COLO668 (cell line): ENCODE results near the gene METTL24.
"Not testable (repeated sequence)": the region's sequence is repeated elsewhere in the genome, so short reads cannot be mapped to it uniquely, and the experiment has no call there.

ENCODE experiments used
- DNase-seq: peaks from one replicate; lab custom pipeline; 2025; ENCODE audit not compliant: unreplicated experiment; lab: John Stamatoyannopoulos, UW

Gene METTL24

DNA sequence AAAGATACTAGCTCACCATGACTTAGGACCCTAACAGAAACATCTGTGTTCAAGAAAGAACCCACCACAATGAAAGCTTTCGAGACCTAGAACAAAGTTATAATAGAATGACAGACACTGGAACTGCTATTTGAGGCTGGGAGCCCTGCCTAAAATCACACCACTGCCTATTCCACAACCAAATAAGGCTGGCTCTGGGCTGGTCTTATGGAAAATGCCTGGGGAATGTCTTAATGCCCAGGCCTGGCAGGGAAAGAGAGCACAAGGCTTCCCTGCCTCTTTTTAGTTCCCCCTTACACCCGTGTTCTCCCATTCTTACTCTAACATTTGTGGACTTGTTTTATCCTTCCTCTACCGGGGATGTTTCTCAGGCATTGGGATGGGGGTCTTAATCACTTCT is 5.6 kb upstream of the METTL24 start:
- DNase-seq = no peak

DNA sequence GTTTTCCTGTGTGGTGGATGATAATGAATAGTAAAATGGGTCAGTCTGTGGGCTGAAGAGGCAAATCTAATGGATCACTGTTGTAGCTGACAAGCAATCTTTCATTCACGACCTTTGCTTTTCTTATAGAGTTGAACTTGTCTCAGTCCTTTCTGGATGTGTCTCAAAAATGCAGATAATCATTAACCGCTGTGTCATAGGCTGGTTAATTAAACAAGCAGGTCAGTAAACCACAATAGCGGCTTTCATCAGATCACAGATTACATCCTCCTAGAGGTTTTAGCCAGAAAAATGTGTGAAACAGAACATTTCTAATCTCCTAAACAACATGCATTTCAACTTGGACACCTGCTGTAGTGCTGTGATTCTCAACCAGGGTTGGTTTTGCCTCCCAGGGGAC is 2.5 kb upstream of the METTL24 start:
- no peak for DNase-seq

DNA sequence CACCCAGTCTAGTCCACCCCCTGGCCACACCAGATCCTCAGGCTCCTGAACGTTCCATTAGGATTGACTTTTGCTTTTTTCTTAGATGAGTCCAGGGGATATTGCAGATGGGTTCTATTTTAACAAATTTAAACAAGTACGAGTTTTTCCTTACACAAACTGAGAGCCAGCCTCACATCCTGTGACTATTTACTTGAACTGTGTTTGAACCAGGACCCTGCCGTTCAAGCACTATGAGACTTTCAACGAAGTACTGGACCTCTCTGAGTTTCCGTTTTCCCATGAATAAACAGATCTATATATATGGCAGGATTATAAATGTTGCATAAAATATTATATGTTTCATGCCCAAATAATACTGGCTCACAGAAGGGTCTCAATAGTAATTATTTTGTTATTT is 1.4 kb upstream of the METTL24 start:
- no peak for DNase-seq

DNA sequence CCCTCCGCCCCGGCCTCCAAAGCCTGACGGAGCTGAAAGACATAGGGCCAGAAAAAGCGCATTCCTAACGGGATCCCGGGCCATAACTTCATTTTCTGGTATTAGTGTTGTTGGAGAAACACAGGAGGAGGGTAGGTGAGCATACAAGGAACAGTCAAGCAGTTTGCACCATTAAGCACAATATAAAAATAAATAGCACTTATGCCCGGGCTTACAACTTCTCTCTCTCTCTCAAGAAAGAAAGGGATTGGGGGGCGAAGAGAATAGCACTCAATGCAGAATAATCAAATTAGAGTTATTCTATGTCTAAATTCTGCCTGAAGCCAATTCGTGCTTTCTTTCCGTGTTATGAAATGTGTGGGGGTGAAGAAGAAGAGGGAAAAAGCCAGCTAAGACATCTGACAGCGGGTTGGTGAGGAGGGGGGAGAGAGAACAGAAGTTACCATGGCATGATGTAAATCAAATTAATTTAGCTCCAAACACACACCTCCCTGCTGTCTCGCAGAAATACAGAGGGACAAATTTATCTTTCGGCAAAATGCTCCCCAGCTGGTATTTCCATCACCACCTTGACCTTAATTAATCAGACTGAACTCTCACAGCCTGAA is 508 bp upstream of the METTL24 start:
- DNase-seq = no peak

DNA sequence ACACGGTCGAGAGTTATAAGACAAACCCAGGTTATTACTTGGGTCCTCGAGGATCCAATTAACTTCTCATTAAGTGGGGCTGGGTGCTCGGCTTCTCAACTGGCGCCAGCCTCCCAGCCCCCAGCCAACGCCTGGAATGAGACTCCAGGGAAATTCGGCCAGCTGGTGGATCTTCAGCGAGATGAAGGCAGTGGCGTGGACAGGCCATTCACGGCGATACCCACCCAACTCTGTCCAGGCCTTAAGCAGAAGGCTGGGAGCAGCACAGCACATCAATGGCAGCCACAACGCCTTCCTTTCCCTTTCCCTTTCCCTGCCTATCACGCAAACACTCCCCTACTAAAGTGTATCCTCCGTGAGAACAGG is 868 bp downstream of the METTL24 start:
- DNase-seq = no peak

DNA sequence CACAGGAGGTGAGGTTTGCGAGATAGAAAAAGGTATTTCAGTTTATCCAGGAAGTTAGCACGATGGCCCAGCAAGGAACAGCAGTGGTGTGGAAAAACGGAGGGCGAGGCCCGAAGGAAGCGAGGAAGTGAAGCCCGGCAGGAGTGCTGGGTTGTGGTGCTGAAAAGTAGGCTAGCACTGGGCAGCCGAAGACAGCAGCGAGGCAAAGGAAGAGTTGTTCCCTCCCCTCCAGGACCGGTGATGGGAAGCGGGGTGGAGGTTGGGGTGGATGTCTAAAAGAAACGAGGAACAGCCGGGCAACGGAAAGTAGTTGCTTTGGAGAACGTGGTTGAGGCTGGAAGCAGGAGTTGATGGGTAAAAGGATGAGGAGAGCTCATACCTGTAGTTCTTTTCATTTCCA is 1.4 kb downstream of the METTL24 start:
- no peak for DNase-seq

DNA sequence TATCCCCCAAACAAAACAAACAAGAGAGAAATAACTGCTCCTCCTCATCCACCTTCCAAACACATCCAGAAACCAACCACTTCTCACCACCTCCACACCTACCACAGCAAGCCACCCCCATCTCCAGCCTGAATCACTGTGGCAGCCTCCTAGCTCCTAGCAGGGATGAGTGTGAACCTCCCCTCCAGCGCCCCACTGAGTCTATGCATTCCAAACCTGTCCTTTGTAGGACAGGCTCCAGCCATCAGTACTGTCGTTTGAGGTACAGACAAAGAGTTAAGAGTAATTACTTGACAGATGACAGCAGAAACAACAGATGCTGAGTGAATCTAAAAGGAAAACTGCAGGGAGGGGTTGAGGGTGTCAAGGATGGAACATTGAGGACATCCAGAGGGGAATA is 2.4 kb downstream of the METTL24 start:
- no peak for DNase-seq

DNA sequence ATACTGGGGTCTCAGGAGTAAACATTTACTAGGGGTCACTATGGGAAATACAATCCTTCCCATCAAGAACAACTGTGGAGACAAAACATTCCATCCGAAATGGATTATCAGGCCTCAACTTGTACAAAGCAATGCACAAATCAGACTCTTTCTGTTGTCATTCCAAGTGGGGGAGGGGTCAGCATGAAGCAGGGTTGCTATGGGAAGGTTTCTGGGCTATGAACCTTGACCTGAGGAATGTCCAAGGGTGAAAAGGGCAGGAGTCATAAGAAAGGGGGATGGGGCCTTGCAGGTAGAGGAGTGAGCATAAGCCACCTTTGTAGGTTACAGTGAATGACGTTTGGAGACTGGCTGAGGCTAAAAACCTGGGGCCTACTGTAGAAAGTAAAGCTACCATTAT is 3.1 kb downstream of the METTL24 start:
- DNase-seq = no peak

DNA sequence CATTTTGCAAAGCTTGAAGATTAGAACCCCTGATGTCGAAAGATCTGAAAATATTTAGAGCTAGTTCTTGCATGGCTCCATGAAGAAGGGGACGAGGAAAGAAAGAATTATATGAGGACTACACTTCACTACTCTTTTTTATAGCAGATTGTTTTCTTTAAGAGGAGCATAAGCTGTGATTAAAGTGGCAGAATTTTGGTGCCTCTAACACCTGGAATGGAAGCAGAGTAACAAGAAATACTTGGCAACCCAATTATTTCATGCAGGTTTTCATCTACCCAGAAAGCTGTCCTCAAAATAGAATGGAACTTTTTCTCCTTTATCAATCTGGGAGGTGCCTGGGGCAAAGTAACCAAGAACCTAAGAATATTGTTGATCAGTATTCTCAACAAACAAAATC is 4.0 kb downstream of the METTL24 start:
- DNase-seq = no peak

DNA sequence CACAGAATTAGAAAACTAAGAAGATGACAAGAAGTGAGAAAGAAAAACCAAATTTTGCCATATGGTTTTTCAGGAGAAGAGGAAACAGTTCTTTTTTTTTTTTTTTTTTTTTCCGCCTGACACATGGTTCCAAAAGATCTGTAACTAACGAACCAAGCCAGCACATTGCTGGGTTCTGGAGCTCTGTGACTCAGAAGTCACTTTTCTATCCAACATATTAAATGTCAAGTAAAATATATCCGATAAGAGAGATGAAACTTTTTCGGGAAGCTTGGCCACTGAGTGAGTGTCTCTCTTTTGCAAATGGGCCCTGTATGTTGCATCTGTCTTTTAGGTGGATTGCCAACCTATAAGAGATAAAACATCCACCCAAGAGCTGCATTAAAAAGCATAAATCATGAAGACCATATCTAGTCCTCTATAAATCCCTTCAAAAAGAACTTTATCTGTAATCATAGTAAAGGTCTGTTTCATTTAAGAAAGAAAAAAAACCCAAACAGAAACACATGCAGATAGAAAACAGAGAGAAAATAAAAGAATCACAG is 4.6 kb downstream of the METTL24 start:
- DNase-seq = no peak

DNA sequence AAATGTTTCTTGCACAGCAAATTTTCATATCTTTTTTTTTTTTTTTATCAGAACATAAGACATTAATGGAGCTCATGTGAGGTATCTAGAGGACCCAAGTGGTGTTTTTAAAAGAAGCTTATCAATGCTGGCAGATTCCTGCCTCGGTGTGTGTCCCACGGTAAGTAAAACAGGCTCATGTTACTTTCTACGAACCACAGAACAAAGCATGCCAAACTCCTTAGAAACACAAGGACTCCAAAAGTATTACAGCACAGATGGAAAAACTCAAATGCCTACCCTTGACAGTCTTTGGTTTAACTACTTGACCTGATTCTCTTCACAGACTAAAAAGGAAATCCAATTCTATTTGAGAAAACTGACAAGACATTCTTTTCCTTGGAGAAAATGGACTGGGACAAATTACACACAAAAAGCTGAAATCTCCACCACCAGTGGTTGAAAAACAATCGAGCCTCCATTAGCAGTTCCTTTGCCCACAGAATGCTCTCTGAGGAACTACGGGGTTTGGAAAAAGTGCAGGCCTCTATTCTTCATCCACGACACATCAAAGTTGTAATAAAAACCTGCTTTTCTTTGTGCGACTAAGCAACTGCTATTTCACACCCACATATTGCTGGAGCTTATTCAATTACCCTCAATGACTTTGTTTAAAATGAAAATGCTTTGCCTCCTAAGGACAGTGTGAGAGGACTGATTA is 5.4 kb downstream of the METTL24 start:
- no peak for DNase-seq

DNA sequence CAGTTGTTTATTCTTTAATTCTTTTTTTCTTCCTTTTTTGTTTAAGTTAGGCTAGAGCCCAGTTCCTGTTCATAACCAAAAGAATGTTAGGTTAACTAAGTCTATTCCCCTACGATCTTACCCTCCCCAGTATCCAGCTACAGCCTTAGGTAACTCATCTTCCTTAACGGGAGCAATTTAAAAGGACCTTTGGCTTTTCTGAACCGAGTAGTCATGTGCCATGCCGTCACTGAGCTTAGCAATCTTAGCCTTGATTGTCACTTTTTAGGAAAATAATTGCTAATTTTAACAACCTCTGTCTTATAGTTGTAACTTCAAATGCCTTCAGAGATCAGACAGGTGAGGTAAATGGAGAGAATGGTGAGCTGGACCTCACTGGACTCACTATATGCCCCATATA is 6.2 kb downstream of the METTL24 start:
- no peak for DNase-seq

DNA sequence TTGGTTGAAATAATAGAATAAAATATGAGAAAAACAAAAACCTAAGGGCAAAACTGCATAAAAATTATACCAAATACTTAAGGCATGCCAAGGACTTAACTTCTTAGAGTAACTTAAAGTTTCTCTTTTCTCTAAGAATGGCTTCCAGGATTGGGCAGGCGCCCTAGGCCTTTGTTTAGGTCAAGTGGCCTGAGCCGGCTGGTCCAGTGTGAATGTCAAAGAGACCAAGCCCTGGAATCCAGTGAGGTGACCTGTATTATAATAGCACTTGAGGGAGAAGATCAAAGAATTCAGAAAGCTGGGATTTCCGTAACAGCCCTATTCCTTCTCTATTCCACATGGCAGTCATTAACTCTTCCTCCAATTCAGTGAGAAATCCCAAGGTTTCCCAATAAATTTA is 6.6 kb downstream of the METTL24 start:
- DNase-seq = no peak

DNA sequence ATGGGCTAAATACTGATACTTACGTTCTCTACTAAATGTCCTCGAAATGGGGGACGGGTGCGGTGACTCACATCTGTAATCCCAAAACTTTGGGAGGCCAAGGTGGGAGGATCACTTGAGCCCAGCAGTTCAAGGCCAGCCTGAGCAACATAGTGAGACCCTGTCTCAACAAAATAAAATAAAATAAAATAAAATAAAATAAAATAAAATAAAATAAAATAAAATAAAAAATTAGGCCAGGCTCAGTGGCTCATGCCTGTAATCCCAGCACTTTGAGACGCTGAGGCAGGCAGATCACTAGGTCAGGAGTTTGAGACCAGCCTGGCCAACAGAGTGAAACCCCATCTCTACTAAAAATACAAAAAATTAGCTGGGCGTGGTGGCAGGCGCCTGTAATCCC is 7.6 kb downstream of the METTL24 start:
- not testable (repeated sequence) for DNase-seq

DNA sequence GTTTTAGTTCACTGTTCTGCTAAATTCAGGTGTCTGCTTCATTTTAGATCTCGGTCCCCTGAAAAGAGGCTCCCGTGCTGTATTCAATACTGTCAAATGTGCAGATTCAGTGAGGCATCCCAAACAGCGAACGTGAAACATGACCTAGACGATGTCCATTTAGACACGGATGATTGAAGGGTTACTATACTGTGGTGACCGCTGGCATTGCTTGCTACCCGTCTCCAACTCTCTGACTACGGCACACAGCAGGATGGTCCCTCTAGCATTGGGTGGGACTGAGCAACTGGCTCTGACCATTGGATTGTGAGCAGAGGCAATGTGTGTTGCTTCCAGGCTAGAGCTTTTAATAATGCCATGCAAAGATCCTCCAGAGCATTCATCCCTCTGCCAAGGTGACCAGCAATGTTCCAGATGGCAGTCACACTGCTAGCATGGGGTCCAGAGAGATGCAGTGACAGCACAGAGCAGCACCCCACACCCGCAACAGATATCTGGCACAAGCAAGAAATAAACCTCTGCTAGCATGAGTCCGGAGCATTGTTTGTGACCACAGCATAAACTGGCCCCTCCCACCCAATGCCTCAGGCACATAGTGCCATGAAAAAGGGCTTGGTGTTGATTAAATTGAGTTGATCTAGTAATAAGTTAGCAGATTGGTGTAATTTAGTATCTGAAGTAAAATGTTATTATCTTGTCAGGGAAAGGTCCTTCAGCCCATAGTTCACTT is 9.0 kb downstream of the METTL24 start:
- DNase-seq = no peak

DNA sequence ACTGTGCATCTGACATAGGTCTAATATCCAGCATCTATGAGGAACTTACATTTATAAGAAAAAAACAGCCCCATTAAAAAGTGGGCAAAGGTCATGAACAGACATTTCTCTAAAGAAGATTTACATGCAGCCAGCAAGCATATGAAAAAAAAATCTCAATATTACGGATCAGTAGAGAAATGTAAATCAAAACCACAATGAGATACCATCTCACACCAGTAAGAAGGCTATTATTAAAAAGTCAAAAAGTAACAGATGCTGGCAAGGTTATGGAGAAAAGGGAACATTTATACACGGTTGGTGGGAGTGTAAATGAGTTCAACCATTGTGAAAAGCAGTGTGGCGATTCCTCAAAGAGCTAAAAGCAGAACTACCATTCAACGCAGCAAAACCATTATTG is 13.1 kb downstream of the METTL24 start:
- no peak for DNase-seq

DNA sequence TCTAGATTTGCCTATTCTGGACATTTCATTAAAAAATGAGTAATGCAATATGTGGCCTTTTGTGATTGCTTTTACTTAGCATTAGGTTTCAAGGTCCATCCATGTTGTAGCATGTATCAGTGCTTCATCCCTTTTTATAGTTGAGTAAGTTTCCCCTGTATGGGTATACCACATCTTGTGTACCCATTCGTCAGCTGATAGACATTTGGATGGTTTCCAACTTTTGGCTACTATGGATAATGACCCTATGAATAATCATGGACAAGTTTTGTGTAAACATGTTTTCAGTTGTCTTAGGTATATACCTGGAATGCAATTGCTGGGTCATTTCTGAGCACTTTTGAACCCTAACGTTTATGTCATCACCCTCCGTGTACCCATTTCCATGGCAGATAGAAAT is 15.4 kb downstream of the METTL24 start:
- DNase-seq = no peak

DNA sequence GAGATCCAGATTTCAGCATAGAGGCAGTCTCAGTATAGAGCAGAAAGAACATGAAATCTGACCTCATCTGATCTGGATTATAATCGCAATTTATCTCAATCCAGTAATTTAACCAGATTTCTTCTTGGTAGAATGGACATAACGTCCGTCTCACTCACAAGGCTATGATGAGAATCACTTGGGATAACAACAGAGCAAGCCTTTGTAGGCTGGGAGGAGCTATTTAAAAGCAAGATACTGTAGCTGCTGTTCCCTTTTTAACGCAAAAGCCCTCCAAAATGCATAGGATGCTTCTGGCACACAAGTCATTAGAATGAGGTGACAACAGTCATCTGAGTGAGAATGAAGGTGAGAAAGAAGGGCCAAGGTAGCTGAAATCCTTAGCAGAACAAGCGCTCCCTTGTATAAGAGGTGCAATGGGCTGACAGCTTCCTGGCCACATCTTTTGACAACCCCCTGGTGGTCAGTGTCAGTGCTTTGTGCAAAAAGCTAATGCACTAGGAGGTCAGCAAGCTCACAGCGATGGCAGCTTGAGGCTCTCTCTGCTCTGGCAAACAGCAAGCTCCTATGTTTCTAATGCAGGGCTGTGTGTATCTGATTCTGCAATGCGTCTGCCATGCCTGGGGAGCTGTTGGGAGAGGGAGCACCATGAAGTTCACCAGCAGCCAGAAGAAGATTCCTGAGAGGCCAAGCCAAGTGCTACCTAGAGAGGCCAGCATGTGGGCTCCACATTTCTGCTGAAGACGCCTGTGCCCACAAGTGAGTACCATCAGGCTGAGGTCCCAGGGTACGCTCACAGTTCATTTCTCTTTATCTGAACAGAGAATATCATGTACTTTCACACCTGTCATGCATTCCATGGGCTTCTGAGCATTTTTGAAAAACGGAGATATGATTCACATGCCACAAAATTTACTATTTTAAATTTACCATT is 16.2 kb downstream of the METTL24 start:
- DNase-seq = no peak

DNA sequence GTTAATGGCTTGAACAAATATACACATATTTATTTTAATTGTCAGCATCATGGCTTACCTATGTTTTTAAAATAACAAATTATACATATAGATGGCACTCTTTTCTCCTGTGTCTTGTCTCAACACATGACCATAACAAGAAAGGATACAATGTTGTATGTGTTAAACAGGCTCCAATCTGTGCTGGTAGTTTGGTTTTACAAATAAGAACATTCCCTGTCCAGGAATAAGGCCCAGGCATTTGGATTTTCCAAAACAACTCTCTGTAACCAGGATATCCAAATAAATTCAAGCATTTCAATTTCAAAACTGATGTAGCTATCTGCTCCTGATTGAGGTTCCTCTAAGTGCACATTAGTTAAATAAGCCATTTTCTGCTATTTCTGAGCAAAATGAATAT is 17.1 kb downstream of the METTL24 start:
- no peak for DNase-seq

DNA sequence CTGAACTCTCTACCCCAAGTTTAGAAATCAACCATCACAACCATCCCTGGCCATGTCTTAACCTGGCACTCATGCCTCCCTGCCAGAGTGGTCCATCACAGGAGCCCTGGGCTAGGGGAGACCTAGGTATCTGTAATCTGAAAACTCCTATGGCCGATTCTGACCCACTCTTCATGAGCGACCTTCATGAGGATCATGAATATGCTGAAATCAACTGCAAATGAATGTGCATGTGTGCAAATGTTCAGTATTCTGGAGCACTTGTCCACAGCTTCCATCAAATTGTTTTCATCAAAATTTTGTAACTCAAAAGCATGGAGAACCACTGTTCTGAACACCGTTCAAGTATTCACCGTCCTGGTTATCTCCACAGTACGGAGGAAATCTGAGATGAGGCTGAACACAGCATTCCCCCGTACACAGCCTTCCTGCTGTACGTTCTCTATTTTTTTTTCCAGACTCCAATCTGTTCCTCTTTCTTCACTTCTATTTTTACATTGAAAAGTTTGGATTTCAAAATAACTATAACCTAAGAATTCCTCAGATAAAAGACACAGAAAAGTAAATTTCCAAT is 17.7 kb downstream of the METTL24 start:
- DNase-seq = no peak
